K562 (cell line): ENCODE data around the gene YAE1. TPM values are rescaled to one million over a fixed set of nuclear protein-coding genes. Genes with fewer than 3 reads are reported as not detected.

Source experiments
- ATF1 ChIP-seq, 2 experiments: fragments of 450-650 bp in 1 of 2; IDR thresholded peaks; 2 replicates each; pipeline ENCODE4 v1.6.1; 2016; ENCODE audit warnings: missing compliant biosample characterization in 1 of 2, missing genetic modification characterization in 1 of 2
- CBFB ChIP-seq: sonication (generic); formaldehyde crosslinking; IDR thresholded peaks from 2 replicates; pipeline ENCODE4 v1.4.0; 2020; ENCODE audit warnings: mild to moderate bottlenecking, missing genetic modification reagents
- CREB3 ChIP-seq: fragments of 450-650 bp; conservative IDR thresholded peaks from 2 replicates; pipeline ENCODE4 v1.6.1; 2016; ENCODE audit warnings: missing genetic modification characterization, low read depth, mild to moderate bottlenecking, missing compliant biosample characterization, moderate library complexity
- CREB3L1 ChIP-seq: fragments of 450-650 bp; IDR thresholded peaks from 2 replicates; pipeline ENCODE4 v1.6.1; 2014; ENCODE audit warnings: low read depth, mild to moderate bottlenecking, moderate library complexity, borderline replicate concordance
- E2F1 ChIP-seq: sonication (generic); formaldehyde crosslinking; IDR thresholded peaks from 2 replicates; pipeline ENCODE4 v1.8.1; 2023; ENCODE audit warnings: mild to moderate bottlenecking, missing genetic modification reagents, moderate library complexity
- ESRRA ChIP-seq: fragments of 450-650 bp; IDR thresholded peaks from 2 replicates; pipeline ENCODE4 v1.6.1; 2014; ENCODE audit warnings: low read depth, mild to moderate bottlenecking, moderate library complexity, borderline replicate concordance
- POLR2AphosphoS5 ChIP-seq: IDR thresholded peaks from 2 replicates; pipeline ENCODE4 v1.6.1; 2011; ENCODE audit warnings: mild to moderate bottlenecking, low read depth, low read length, moderate library complexity; ENCODE audit not compliant: control insufficient read depth, insufficient read depth
- SIN3B ChIP-seq: fragments of 450-650 bp; IDR thresholded peaks from 2 replicates; pipeline ENCODE4 v1.6.1; 2017; ENCODE audit warnings: low read depth, mild to moderate bottlenecking, moderate library complexity
- TBL1XR1 ChIP-seq, 2 experiments: IDR thresholded peaks; 2 replicates each; pipeline ENCODE4 v1.6.1; 2012; ENCODE audit warnings: improper control_type of control experiment in 2 of 2, low read length in 2 of 2, mild to moderate bottlenecking in 1 of 2
- U2AF1 ChIP-seq: fragments of 200-400 bp; formaldehyde crosslinking; optimal IDR thresholded peaks from 2 replicates; pipeline ENCODE3; 2017; ENCODE audit warnings: mild to moderate bottlenecking, low read depth, low read length, moderate library complexity
- ZNF23 ChIP-seq: fragments of 250-450 bp; sonication (Bioruptor Pico); IDR thresholded peaks from 2 replicates; pipeline ENCODE4 v1.4.0; 2020; ENCODE audit warnings: mild to moderate bottlenecking
- ZNF717 ChIP-seq: fragments of 250-450 bp; sonication (Bioruptor Pico); IDR thresholded peaks from 2 replicates; pipeline ENCODE4 v1.5.0; 2021
- polyA plus RNA-seq, 8 experiments: library from polyadenylated mRNA; depleted of rRNA in 4 of 8; stranded (reverse) in 5 of 8; unstranded in 3 of 8; fragments of >200 nt; fragmentation: Nextera tagmentation in 2 of 8; fragmentation: Illumina TruSeq in 1 of 8; extraction: Ambion mirVana in 2 of 8; extraction: Trizol in 1 of 8; gene quantifications; 2 replicates each; pipeline versions ENCODE4 v1.2.1 to v1.2.3, GENCODE V29; 2011 to 2014; ENCODE audit warnings: inconsistent platforms in 1 of 8, missing spikeins in 1 of 8
- total RNA-seq, 7 experiments: library from RNA; depleted of rRNA in 6 of 7; stranded (reverse); fragments of >200 nt in 6 of 7; fragmentation: Illumina TruSeq in 2 of 7; extraction: Trizol in 2 of 7; gene quantifications; 2 replicates each; pipeline versions ENCODE4 v1.2.1 to v1.2.3, GENCODE V29; 2011 to 2021; ENCODE audit warnings: low replicate concordance in 1 of 7
- TF ChIP-seq, protein P1 (sequence below): sonication (generic); formaldehyde crosslinking; IDR thresholded peaks from 2 replicates; pipeline ENCODE4 v1.8.0; 2022; ENCODE audit warnings: mild to moderate bottlenecking, missing genetic modification reagents
- TF ChIP-seq, protein P2 (sequence below): fragments of 250-450 bp; sonication (Bioruptor Pico); IDR thresholded peaks from 2 replicates; pipeline ENCODE4 v1.4.0; 2020

YAE1 gene
- total and polyA plus RNA-seq, 9 of the 15 experiments (the other 6 are each of a cell fraction or from before 2014, with no cell fraction given), result 15.2 to 63.4 (median 30.1) TPM

- TF ChIP-seq, protein P1, sequence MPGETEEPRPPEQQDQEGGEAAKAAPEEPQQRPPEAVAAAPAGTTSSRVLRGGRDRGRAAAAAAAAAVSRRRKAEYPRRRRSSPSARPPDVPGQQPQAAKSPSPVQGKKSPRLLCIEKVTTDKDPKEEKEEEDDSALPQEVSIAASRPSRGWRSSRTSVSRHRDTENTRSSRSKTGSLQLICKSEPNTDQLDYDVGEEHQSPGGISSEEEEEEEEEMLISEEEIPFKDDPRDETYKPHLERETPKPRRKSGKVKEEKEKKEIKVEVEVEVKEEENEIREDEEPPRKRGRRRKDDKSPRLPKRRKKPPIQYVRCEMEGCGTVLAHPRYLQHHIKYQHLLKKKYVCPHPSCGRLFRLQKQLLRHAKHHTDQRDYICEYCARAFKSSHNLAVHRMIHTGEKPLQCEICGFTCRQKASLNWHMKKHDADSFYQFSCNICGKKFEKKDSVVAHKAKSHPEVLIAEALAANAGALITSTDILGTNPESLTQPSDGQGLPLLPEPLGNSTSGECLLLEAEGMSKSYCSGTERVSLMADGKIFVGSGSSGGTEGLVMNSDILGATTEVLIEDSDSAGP (CRISPR knock-in tag), result no peak
- no peak for TF ChIP-seq U2AF1
- TF ChIP-seq SIN3B, result no peak
- no peak; the same call in 1 of the 2 replicates for TF ChIP-seq ESRRA
- no peak for TF ChIP-seq ZNF717 (CRISPR knock-in tag)
- TF ChIP-seq ZNF23 (CRISPR knock-in tag), result no peak
- 0 out of 2 replicates have a peak, but pooled peaks have one; percentile 45 for TF ChIP-seq CREB3L1
- no peak for TF ChIP-seq POLR2AphosphoS5
- no peak for TF ChIP-seq TBL1XR1 (IDR thresholded peaks at IDR 0.05; ENCODE audit: low read length in 2 of 2)
- no peak for TF ChIP-seq CREB3 (tag)
- no peak for TF ChIP-seq E2F1 (CRISPR knock-in tag)
- no peak for TF ChIP-seq ATF1 (CRISPR knock-in tag; IDR thresholded peaks at IDR 0.05)
- TF ChIP-seq ATF1 (tag; IDR thresholded peaks at IDR 0.05), result no peak
- TF ChIP-seq, protein P2, sequence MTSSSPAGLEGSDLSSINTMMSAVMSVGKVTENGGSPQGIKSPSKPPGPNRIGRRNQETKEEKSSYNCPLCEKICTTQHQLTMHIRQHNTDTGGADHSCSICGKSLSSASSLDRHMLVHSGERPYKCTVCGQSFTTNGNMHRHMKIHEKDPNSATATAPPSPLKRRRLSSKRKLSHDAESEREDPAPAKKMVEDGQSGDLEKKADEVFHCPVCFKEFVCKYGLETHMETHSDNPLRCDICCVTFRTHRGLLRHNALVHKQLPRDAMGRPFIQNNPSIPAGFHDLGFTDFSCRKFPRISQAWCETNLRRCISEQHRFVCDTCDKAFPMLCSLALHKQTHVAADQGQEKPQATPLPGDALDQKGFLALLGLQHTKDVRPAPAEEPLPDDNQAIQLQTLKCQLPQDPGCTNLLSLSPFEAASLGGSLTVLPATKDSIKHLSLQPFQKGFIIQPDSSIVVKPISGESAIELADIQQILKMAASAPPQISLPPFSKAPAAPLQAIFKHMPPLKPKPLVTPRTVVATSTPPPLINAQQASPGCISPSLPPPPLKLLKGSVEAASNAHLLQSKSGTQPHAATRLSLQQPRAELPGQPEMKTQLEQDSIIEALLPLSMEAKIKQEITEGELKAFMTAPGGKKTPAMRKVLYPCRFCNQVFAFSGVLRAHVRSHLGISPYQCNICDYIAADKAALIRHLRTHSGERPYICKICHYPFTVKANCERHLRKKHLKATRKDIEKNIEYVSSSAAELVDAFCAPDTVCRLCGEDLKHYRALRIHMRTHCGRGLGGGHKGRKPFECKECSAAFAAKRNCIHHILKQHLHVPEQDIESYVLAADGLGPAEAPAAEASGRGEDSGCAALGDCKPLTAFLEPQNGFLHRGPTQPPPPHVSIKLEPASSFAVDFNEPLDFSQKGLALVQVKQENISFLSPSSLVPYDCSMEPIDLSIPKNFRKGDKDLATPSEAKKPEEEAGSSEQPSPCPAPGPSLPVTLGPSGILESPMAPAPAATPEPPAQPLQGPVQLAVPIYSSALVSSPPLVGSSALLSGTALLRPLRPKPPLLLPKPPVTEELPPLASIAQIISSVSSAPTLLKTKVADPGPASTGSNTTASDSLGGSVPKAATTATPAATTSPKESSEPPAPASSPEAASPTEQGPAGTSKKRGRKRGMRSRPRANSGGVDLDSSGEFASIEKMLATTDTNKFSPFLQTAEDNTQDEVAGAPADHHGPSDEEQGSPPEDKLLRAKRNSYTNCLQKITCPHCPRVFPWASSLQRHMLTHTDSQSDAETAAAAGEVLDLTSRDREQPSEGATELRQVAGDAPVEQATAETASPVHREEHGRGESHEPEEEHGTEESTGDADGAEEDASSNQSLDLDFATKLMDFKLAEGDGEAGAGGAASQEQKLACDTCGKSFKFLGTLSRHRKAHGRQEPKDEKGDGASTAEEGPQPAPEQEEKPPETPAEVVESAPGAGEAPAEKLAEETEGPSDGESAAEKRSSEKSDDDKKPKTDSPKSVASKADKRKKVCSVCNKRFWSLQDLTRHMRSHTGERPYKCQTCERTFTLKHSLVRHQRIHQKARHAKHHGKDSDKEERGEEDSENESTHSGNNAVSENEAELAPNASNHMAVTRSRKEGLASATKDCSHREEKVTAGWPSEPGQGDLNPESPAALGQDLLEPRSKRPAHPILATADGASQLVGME (CRISPR knock-in tag), result no peak
- no peak for TF ChIP-seq CBFB
These were observed 14.1 kb downstream of the YAE1 start (continued) for GRCh38 chr7:39580149-39580874.
